Breast epithelium (tissue), 3 donors: ENCODE data around the gene ONECUT1.

Source experiments
- POLR2A ChIP-seq: fragments of 450-650 bp; IDR thresholded peaks from one replicate; pipeline ENCODE4 v1.6.1; 2016; ENCODE audit warnings: antibody characterized with exemption, mild to moderate bottlenecking, moderate library complexity
- TF ChIP-seq, protein P1 (sequence below), 3 donors: fragments of 450-650 bp; IDR thresholded peaks; one replicate each; pipeline ENCODE4 v1.5.1; 2016 to 2017; ENCODE audit warnings: antibody characterized with exemption in 3 of 3, mild to moderate bottlenecking in 3 of 3, moderate library complexity in 3 of 3

DNA sequence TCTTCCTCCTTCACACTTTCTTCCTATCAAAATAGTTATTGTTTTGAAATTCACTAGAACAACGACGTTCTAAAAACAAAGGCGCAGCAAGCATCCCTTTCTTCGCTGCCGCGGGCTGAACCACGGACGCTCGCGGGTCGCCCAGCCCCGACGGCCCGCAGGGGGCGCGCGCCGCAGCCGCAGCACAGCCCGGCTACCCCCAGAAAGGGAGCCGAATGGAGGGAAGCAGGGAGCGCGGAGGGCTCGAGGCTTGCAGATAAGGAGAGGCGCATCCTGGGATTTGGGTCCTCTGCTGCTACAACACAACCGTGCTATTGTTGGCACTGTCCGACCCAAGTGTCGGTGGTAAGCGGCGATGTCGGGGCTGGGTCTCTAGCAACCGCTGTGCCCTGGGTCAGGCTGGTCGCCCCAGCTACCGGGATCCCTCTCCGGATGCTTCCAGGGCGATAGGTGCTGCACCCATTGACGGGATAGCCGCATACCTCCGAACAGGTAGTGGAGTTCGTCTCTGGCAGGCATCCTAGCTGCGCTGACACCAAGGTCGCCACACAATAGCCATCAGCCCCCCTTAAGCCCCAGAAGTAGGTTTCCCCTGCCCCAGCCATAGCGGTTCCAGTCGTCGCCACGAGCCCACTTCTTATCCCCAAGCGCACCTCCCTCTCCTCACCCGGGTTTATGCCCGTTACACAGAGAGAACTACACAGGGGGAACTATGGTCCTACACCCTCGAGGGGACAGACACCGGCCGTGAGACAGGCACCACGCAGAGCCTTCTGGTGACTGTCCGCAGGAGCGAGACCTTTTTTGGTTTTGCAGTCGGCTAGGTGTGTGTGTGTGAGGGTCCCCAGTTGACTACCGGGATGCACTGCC is 6.0 kb downstream of the ONECUT1 start:
- TF ChIP-seq, protein P1, sequence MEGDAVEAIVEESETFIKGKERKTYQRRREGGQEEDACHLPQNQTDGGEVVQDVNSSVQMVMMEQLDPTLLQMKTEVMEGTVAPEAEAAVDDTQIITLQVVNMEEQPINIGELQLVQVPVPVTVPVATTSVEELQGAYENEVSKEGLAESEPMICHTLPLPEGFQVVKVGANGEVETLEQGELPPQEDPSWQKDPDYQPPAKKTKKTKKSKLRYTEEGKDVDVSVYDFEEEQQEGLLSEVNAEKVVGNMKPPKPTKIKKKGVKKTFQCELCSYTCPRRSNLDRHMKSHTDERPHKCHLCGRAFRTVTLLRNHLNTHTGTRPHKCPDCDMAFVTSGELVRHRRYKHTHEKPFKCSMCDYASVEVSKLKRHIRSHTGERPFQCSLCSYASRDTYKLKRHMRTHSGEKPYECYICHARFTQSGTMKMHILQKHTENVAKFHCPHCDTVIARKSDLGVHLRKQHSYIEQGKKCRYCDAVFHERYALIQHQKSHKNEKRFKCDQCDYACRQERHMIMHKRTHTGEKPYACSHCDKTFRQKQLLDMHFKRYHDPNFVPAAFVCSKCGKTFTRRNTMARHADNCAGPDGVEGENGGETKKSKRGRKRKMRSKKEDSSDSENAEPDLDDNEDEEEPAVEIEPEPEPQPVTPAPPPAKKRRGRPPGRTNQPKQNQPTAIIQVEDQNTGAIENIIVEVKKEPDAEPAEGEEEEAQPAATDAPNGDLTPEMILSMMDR (IDR thresholded peaks at IDR 0.05): no peak
- no peak for TF ChIP-seq POLR2A
